ENCODE measurements around the gene RSPO4. TPM values are rescaled to one million over a fixed set of nuclear protein-coding genes. Genes with fewer than 3 reads are reported as not detected.

Gene RSPO4
- total RNA-seq, 1 donor from 2014 or later: 5.7 TPM

GRCh38 chr20:965956-966355, 36.2 kb downstream of the RSPO4 start:
- DNase-seq (no peak), ATAC-seq (no peak)
- Histone ChIP-seq H3K27ac (no peak overlapping the region), H3K9me3 (no peaks in the 10 kb centered on the region), H3K4me3 (no peak overlapping the region), H3K27me3 (ENCODE audit: low read depth) (peaks cover 3% of the 10 kb centered on the region), H3K36me3 (no peaks in the 10 kb centered on the region), H3K4me1 (no peaks in the 10 kb centered on the region)
- intact Hi-C loops (cut with DNase I): no loop called here
- TF ChIP-seq CTCF (IDR thresholded peaks at IDR 0.05): no peak

GRCh38 chr20:963795-964194, 38.3 kb downstream of the RSPO4 start:
- Histone ChIP-seq H3K27me3 (ENCODE audit: low read depth) (peaks cover 3% of the 10 kb centered on the region), H3K4me3 (no peak overlapping the region)
- no peak for DNase-seq

GRCh38 chr20:962683-963082, 39.4 kb downstream of the RSPO4 start:
- intact Hi-C loops (cut with DNase I): no loop called here
- no peaks in the 10 kb centered on the region for H3K9me3 ChIP-seq
- DNase-seq (no peak), ATAC-seq (no peak)
- H3K36me3 ChIP-seq: no peaks in the 10 kb centered on the region
- H3K4me1 ChIP-seq: no peaks in the 10 kb centered on the region
- H3K4me3 ChIP-seq: no peak overlapping the region
- H3K27ac ChIP-seq: no peak overlapping the region
- no peak for TF ChIP-seq CTCF (IDR thresholded peaks at IDR 0.05)
- no peaks in the 10 kb centered on the region for H3K27me3 ChIP-seq (ENCODE audit: low read depth)

More at GRCh38 chr20:963795-964194, 38.3 kb downstream of the RSPO4 start:
- TF ChIP-seq CTCF (IDR thresholded peaks at IDR 0.05): no peak
- H3K27ac ChIP-seq: no peak overlapping the region
- ATAC-seq: no peak
- H3K36me3 ChIP-seq: no peaks in the 10 kb centered on the region
- no peaks in the 10 kb centered on the region for H3K9me3 ChIP-seq
- H3K4me1 ChIP-seq: no peaks in the 10 kb centered on the region
- intact Hi-C loops (cut with DNase I): no loop called here

GRCh38 chr20:962223-962622, 39.9 kb downstream of the RSPO4 start:
- Histone ChIP-seq H3K27me3 (ENCODE audit: low read depth) (no peaks in the 10 kb centered on the region), H3K9me3 (no peaks in the 10 kb centered on the region), H3K27ac (no peak overlapping the region), H3K36me3 (no peaks in the 10 kb centered on the region), H3K4me1 (no peaks in the 10 kb centered on the region), H3K4me3 (no peak overlapping the region)
- DNase-seq: no peak
- no peak for TF ChIP-seq CTCF (IDR thresholded peaks at IDR 0.05)
- no peak for ATAC-seq
- intact Hi-C loops (cut with DNase I): no loop called here

- H3K9me3 ChIP-seq: no peaks in the 10 kb centered on the region
- intact Hi-C loops (cut with DNase I): no loop called here
- no peak for TF ChIP-seq CTCF (IDR thresholded peaks at IDR 0.05)
- ATAC-seq (no peak), DNase-seq (no peak)
- H3K4me1 ChIP-seq: no peaks in the 10 kb centered on the region
- no peaks in the 10 kb centered on the region for H3K36me3 ChIP-seq
- no peak overlapping the region for H3K27ac ChIP-seq
- no peaks in the 10 kb centered on the region for H3K27me3 ChIP-seq (ENCODE audit: low read depth)
- no peak overlapping the region for H3K4me3 ChIP-seq
These were observed 40.3 kb downstream of the RSPO4 start for GRCh38 chr20:961768-962167.

Measured in lower lobe of right lung (tissue), 2 donors.